ENCODE measurements around the gene PRDM16.

GRCh38 chr1:3439346-3440299 is 370.6 kb downstream of the PRDM16 start:
- no peak for TF ChIP-seq POLR2A (IDR thresholded peaks at IDR 0.05; ENCODE audit: low read length)
- no peak for TF ChIP-seq GATA1 (IDR thresholded peaks at IDR 0.05; ENCODE audit: low read depth, low read length)

Data from erythroblast (primary cell).